SU-DHL-6 (cell line): ENCODE data around the gene LIN52.
"Not testable (repeated sequence)": the region's sequence is repeated elsewhere in the genome, so short reads cannot be mapped to it uniquely, and the experiment has no call there.

Experiments
- H2AFZ ChIP-seq: fragments of 200-600 bp; sonication (generic); 2 replicates; pipeline ENCODE4 v1.6.1; 2014; ENCODE audit warnings: low read depth, mild to moderate bottlenecking, moderate library complexity, mixed read lengths, antibody characterized with exemption, low read length; ENCODE audit not compliant: severe bottlenecking
- H3F3A ChIP-seq: fragments of 200-600 bp; shearing (Covaris generic); 2 replicates; pipeline ENCODE4 v1.6.0; 2016; ENCODE audit warnings: antibody characterized with exemption, mild to moderate bottlenecking; ENCODE audit not compliant: insufficient read depth
- H3K27ac ChIP-seq: fragments of 200-600 bp; sonication (generic); 2 replicates; pipeline ENCODE4 v1.5.1; 2016; ENCODE audit warnings: low read depth, mild to moderate bottlenecking, low read length, moderate library complexity, mixed read lengths
- H3K27me3 ChIP-seq: fragments of 200-600 bp; sonication (generic), shearing (Covaris generic); 2 replicates; pipeline ENCODE4 v1.6.0; 2014; ENCODE audit warnings: mild to moderate bottlenecking, low read length
- H3K36me3 ChIP-seq: fragments of 200-600 bp; sonication (generic); 2 replicates; pipeline ENCODE4 v1.6.1; 2014; ENCODE audit warnings: mild to moderate bottlenecking, low read length, mixed read lengths
- H3K4me2 ChIP-seq: fragments of 300-600, 200-600 bp; shearing (Covaris generic), sonication (generic); 2 replicates; pipeline ENCODE4 v1.6.0; 2014; ENCODE audit warnings: low read length, low read depth, mild to moderate bottlenecking; ENCODE audit not compliant: poor library complexity, severe bottlenecking
- H3K4me3 ChIP-seq: fragments of 200-600 bp; sonication (generic); 2 replicates; pipeline ENCODE4 v1.5.1; 2014; ENCODE audit warnings: antibody characterized with exemption, low read length, mild to moderate bottlenecking, mixed read lengths; ENCODE audit not compliant: insufficient read depth, poor library complexity, severe bottlenecking
- H3K79me2 ChIP-seq: fragments of 200-600 bp; sonication (generic); 2 replicates; pipeline ENCODE4 v1.6.1; 2014; ENCODE audit warnings: mild to moderate bottlenecking, low read length, moderate library complexity; ENCODE audit not compliant: insufficient read depth
- H3K9ac ChIP-seq: fragments of 200-600 bp; sonication (generic); 2 replicates; pipeline ENCODE4 v1.7.0; 2014; ENCODE audit warnings: mild to moderate bottlenecking, low read length
- H3K9me2 ChIP-seq: fragments of 200-600 bp; sonication (generic); replicated peaks from 2 replicates; pipeline ENCODE4 v1.6.1; 2014; ENCODE audit warnings: low read length; ENCODE audit not compliant: insufficient read depth
- H3K9me3 ChIP-seq: fragments of 200-600 bp; sonication (generic); 2 replicates; pipeline ENCODE4 v1.6.1; 2014; ENCODE audit warnings: low read length, mixed read lengths; ENCODE audit not compliant: insufficient read depth
- H4K20me1 ChIP-seq: fragments of 200-600 bp; sonication (generic); 2 replicates; pipeline ENCODE4 v1.6.1; 2014; ENCODE audit warnings: low read depth, mild to moderate bottlenecking, antibody characterized with exemption, low read length, moderate library complexity, mixed read lengths
- CTCF ChIP-seq: fragments of 200-600 bp; sonication (generic); IDR thresholded peaks from one replicate; pipeline ENCODE4 v1.5.1; 2017; ENCODE audit warnings: antibody characterized with exemption, mild to moderate bottlenecking, low read length, moderate library complexity; ENCODE audit not compliant: insufficient read depth, poor library complexity, severe bottlenecking
- EZH2phosphoT487 ChIP-seq: fragments of 200-600 bp; sonication (generic), shearing (Covaris generic); conservative IDR thresholded peaks from 2 replicates; pipeline ENCODE4 v1.6.1; 2018; ENCODE audit warnings: mild to moderate bottlenecking, antibody characterized with exemption, low read length, moderate library complexity, mixed read lengths

LIN52 gene

DNA sequence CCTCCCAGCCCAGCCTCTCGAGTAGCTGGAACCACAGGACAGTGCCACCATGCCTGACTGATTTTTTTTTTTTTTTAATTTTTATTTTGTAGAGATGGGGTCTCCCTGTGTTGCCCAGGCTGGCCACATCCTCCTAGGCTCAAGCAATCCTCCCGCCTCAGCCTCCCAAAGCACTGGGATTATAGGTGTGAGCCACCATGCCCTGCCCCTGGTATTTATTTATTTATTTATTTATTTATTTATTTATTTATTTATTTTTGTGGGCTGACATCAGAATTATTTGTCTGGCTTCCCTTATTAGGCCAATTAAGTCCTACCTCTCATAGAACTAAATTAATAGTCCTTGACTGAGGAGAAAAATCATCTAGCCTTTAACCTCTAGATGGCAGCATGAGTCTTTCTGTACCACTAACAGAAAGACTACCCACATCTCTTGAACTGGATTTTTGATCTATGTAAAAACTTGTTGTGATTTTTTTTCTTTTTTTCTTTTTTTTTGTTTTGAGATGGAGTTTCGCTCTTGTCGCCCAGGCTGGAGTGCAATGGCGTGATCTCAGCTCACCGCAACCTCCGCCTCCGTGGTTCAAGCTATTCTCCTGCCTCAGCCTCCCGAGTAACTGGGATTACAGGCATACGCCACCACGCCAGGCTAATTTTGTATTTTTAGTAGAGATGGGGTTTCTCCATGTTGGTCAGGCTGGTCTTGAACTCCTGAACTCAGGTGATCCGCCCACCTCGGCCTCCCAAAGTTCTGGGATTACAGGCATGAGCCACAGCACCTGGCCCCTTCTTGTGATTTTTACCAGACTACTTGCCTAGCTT lies 26.9 kb downstream of the LIN52 start:
- not testable (repeated sequence) for H3F3A ChIP-seq, H3K36me3 ChIP-seq, H4K20me1 ChIP-seq, H3K9ac ChIP-seq, H3K79me2 ChIP-seq, H3K4me2 ChIP-seq, H3K9me3 ChIP-seq, H3K4me3 ChIP-seq, H3K27ac ChIP-seq, H3K9me2 ChIP-seq, H3K27me3 ChIP-seq, H2AFZ ChIP-seq
- peak; percentile 25 for TF ChIP-seq CTCF

DNA sequence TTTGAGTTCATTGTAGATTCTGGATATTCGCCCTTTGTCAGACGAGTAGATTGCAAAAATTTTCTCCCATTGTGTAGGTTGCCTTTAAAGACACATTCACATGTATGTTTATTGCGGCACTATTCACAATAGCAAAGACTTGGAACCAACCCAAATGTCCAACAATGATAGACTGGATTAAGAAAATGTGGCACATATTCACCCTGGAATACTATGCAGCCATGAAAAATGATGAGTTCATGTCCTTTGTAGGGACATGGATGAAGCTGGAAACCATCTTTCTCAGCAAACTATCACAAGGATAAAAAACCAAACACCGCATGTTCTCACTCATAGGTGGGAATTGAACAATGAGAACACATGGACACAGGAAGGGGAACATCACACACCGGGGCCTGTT lies 40.7 kb downstream of the LIN52 start:
- not testable (repeated sequence) for H3F3A ChIP-seq

DNA sequence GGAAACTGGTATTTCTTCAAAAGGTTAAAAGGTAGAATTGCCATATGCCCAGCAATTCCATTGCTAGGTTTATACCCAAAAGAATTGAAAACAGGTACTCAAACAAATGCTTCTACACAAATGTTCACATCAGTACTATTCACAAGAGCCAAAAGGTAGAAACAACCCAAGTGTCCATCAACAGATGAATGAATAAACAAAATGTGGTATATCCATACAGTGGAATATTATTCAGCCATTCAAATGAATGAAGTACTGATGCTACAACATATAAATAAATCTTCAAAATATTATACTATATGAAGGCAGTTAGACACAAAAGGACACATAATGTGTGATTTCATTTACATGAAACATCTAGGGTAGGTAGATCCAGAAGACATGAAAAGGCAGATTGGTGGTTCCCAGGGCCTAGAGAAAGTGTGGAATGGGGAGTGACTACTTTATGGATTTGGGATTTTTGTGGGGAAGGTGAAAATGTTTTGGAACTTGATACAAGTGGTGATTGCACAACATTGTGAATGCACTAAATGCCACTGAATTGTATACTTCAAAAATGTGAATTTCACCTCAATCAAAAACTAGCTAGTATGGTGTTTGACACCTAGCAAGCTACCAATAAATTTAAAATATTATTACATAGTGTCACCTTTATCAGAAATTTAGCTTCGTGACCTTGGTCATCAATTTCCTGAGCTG lies 41.7 kb downstream of the LIN52 start:
- Histone ChIP-seq H3K4me2 (no peak overlapping the region), H3K27me3 (no peaks in the 10 kb centered on the region), H3F3A (no peaks in the 10 kb centered on the region), H3K4me3 (no peak overlapping the region), H4K20me1 (no peaks in the 10 kb centered on the region), H2AFZ (no peak overlapping the region), H3K9me2 (no peaks in the 10 kb centered on the region), H3K9me3 (no peaks in the 10 kb centered on the region), H3K79me2 (no peaks in the 10 kb centered on the region), H3K36me3 (no peaks in the 10 kb centered on the region), H3K9ac (no peak overlapping the region), H3K27ac (no peak overlapping the region)
- TF ChIP-seq CTCF, result no peak
- no peak for TF ChIP-seq EZH2phosphoT487

More for the DNA sequence above, 40.7 kb downstream of the LIN52 start:
- H3K36me3 ChIP-seq, H3K4me2 ChIP-seq, H3K9me3 ChIP-seq, H3K9me2 ChIP-seq, H3K27ac ChIP-seq, H3K27me3 ChIP-seq, H3K4me3 ChIP-seq, H3K9ac ChIP-seq, H2AFZ ChIP-seq, H3K79me2 ChIP-seq, H4K20me1 ChIP-seq: not testable (repeated sequence)

- no peaks in the 10 kb centered on the region for H3K27me3 ChIP-seq
- H3K27ac ChIP-seq, result no peak overlapping the region
- no peak overlapping the region for H3K4me2 ChIP-seq
- H3K4me3 ChIP-seq, result no peak overlapping the region
- H3K36me3 ChIP-seq, result no peaks in the 10 kb centered on the region
- H3F3A ChIP-seq, result no peaks in the 10 kb centered on the region
- H3K9me3 ChIP-seq, result no peaks in the 10 kb centered on the region
- H4K20me1 ChIP-seq, result no peaks in the 10 kb centered on the region
- H2AFZ ChIP-seq, result no peak overlapping the region
- H3K9ac ChIP-seq, result no peak overlapping the region
- no peaks in the 10 kb centered on the region for H3K79me2 ChIP-seq
- TF ChIP-seq EZH2phosphoT487 (no peak), CTCF (no peak)
- no peaks in the 10 kb centered on the region for H3K9me2 ChIP-seq
Observed at GRCh38 chr14:74127634-74128033, 42.9 kb downstream of the LIN52 start.
